GM06990 (cell line): Measurements from ENCODE around the gene YJEFN3.

ENCODE experiments used
- DNase-seq: peaks from one replicate; pipeline ENCODE4 v3.0.0-alpha.2; 2011; ENCODE audit not compliant: insufficient read length; ENCODE audit errors: extremely low read depth
- H3K27me3 ChIP-seq: replicated peaks from 2 replicates; pipeline ENCODE4 v1.6.0; 2011; ENCODE audit warnings: low read length; ENCODE audit not compliant: control insufficient read depth, insufficient read depth
- H3K36me3 ChIP-seq: 2 replicates; pipeline ENCODE4 v1.5.1; 2011; ENCODE audit warnings: low read length; ENCODE audit not compliant: control insufficient read depth, insufficient read depth
- H3K4me3 ChIP-seq: replicated peaks from 2 replicates; pipeline ENCODE4 v1.5.1; 2011; ENCODE audit warnings: low read depth, mild to moderate bottlenecking, control low read depth, low read length
- TF ChIP-seq, protein P1 (sequence below): IDR thresholded peaks from 2 replicates; pipeline ENCODE4 v1.5.1; 2011; ENCODE audit warnings: low read length, control low read depth, mild to moderate bottlenecking, inconsistent platforms; ENCODE audit not compliant: insufficient read depth, poor library complexity, severe bottlenecking

YJEFN3 gene

DNA sequence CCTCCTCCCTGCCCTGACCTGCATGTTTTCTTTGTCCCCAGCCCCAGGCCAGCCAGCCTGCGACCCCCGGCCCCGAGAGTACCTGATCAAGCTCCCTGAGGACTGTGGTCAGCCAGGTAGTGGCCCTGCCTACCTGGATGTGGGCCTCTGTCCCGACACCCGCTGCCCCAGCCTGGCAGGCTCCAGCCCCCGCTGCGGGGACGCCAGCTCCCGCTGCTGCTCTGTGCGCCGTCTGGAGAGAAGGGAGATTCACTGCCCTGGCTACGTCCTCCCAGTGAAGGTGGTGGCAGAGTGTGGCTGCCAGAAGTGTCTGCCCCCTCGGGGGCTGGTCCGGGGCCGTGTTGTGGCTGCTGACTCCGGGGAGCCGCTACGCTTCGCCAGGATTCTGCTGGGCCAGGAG is 14.9 kb downstream of the YJEFN3 start:
- no peak for DNase-seq
- no peaks in the 10 kb centered on the region for H3K36me3 ChIP-seq
- no peaks in the 10 kb centered on the region for H3K27me3 ChIP-seq
- no peak overlapping the region for H3K4me3 ChIP-seq
- TF ChIP-seq, protein P1, sequence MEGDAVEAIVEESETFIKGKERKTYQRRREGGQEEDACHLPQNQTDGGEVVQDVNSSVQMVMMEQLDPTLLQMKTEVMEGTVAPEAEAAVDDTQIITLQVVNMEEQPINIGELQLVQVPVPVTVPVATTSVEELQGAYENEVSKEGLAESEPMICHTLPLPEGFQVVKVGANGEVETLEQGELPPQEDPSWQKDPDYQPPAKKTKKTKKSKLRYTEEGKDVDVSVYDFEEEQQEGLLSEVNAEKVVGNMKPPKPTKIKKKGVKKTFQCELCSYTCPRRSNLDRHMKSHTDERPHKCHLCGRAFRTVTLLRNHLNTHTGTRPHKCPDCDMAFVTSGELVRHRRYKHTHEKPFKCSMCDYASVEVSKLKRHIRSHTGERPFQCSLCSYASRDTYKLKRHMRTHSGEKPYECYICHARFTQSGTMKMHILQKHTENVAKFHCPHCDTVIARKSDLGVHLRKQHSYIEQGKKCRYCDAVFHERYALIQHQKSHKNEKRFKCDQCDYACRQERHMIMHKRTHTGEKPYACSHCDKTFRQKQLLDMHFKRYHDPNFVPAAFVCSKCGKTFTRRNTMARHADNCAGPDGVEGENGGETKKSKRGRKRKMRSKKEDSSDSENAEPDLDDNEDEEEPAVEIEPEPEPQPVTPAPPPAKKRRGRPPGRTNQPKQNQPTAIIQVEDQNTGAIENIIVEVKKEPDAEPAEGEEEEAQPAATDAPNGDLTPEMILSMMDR, result no peak

DNA sequence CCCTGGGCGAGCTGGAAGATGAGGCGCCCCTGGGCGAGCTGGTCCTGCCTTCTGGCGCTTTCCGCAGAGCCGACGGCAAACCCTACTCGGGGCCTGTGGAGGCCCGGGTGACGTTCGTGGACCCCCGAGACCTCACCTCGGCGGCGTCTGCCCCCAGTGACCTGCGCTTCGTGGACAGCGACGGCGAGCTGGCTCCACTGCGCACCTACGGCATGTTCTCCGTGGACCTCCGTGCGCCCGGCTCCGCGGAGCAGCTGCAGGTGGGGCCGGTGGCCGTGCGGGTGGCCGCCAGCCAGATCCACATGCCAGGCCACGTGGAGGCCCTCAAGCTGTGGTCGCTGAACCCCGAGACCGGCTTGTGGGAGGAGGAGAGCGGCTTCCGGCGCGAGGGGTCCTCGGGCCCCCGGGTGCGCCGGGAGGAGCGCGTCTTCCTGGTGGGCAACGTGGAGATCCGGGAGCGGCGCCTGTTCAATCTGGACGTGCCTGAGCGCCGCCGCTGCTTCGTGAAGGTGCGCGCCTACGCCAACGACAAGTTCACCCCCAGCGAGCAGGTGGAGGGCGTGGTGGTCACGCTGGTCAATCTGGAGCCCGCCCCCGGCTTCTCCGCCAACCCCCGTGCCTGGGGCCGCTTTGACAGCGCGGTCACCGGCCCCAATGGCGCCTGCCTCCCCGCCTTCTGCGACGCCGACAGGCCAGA is 15.7 kb downstream of the YJEFN3 start:
- Histone ChIP-seq H3K27me3 (no peaks in the 10 kb centered on the region), H3K4me3 (no peak overlapping the region), H3K36me3 (no peaks in the 10 kb centered on the region)
- TF ChIP-seq, protein P1, result no peak
- DNase-seq, result no peak

DNA sequence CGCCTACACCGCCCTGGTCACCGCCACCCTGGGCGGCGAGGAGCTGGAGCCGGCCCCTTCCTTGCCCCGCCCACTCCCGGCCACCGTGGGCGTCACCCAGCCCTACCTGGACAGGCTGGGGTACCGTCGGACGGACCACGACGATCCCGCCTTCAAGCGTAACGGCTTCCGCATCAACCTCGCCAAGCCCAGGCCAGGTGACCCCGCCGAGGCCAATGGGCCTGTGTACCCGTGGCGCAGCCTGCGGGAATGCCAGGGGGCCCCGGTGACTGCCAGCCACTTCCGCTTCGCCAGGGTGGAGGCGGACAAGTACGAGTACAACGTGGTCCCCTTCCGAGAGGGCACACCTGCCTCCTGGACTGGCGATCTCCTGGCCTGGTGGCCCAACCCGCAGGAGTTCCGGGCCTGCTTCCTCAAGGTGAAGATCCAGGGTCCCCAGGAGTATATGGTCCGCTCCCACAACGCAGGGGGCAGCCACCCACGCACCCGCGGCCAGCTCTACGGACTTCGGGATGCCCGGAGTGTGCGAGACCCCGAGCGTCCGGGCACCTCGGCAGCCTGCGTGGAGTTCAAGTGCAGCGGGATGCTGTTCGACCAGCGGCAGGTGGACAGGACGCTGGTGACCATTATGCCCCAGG is 16.4 kb downstream of the YJEFN3 start:
- TF ChIP-seq, protein P1, result no peak
- H3K4me3 ChIP-seq, result no peak overlapping the region
- H3K27me3 ChIP-seq, result no peaks in the 10 kb centered on the region
- H3K36me3 ChIP-seq, result no peaks in the 10 kb centered on the region
- DNase-seq, result no peak

DNA sequence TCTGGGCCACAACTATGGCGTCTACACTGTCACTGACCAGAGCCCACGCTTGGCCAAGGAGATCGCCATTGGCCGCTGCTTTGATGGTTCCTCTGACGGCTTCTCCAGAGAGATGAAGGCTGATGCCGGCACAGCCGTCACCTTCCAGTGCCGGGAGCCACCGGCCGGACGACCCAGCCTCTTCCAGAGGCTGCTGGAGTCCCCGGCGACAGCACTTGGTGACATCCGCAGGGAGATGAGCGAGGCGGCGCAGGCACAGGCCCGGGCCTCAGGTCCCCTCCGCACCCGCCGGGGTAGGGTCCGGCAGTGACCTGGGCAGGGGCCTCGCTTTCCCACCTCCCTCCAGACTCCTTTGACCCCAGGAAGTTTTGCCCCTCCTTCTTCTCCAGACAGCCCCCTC is 17.0 kb downstream of the YJEFN3 start:
- no peak for DNase-seq
- TF ChIP-seq, protein P1, result no peak
- Histone ChIP-seq H3K36me3 (no peaks in the 10 kb centered on the region), H3K4me3 (no peak overlapping the region), H3K27me3 (no peaks in the 10 kb centered on the region)

DNA sequence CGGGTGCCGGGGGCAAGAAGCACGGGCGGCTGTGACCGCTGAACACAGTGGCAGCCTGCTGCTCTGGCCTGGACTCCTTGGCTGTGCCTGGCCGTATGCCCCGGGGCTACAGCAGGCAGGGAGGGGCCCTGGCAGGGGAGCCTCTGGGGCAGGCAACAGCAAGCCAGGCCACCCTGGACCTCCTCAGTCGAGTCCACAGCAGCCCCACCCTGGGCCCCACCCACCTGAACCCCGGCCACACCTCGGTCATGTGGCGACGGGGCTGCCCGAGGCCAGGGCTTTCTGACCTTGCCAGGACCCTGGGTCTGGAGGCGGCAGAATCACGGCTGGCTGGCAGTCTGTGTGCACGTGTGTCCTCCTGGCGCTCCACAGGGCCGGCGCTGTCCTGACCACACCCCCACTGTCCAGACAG is 18.0 kb downstream of the YJEFN3 start:
- Histone ChIP-seq H3K4me3 (no peak overlapping the region), H3K36me3 (no peaks in the 10 kb centered on the region), H3K27me3 (no peaks in the 10 kb centered on the region)
- DNase-seq, result no peak
- TF ChIP-seq, protein P1, result no peak
